ENCODE measurements around the gene JAM3.
"Not testable (repeated sequence)": the region's sequence is repeated elsewhere in the genome, so short reads cannot be mapped to it uniquely, and the experiment has no call there.

GRCh38 chr11:134188092-134188491 lies 119.2 kb downstream of the JAM3 start:
- TF ChIP-seq POLR2A, POLR2AphosphoS5 (IDR thresholded peaks at IDR 0.05; ENCODE audit: low read depth, low read length): not testable (repeated sequence)
